ENCODE measurements around the gene GAB2.
A peak's percentile ranks its signal among the peaks of the same experiment; 100 is the strongest.

GAB2 gene

GRCh38 chr11:78423241-78423640 is 5.6 kb upstream of the GAB2 start:
- DNase-seq (ENCODE audit: low spot score in 2 of 2), result no peak
- H3K4me3 ChIP-seq, result no peak overlapping the region
- no peaks in the 10 kb centered on the region for H3K27me3 ChIP-seq (ENCODE audit: low read depth)
- H3K36me3 ChIP-seq (replicated peaks), result no peaks in the 10 kb centered on the region
- H3K9me3 ChIP-seq, result no peaks in the 10 kb centered on the region
- in situ Hi-C loops (cut with MboI; ENCODE audit: low sequenced_read_pairs), result no loop called here
- peaks cover 9% of the 10 kb centered on the region for H3K4me1 ChIP-seq

GRCh38 chr11:78420796-78421209 is 3.2 kb upstream of the GAB2 start:
- in situ Hi-C loops (cut with MboI; ENCODE audit: low sequenced_read_pairs), result no loop called here
- no peak overlapping the region for H3K4me3 ChIP-seq
- H3K27me3 ChIP-seq (ENCODE audit: low read depth), result no peaks in the 10 kb centered on the region
- no peaks in the 10 kb centered on the region for H3K9me3 ChIP-seq
- no peaks in the 10 kb centered on the region for H3K36me3 ChIP-seq (replicated peaks)
- DNase-seq (ENCODE audit: low spot score in 2 of 2), result no peak
- peaks cover 11% of the 10 kb centered on the region for H3K4me1 ChIP-seq

- in situ Hi-C loops (cut with MboI; ENCODE audit: low sequenced_read_pairs), result no loop called here
- Histone ChIP-seq H3K9me3 (no peaks in the 10 kb centered on the region), H3K4me1 (peaks cover 11% of the 10 kb centered on the region), H3K36me3 (replicated peaks) (no peaks in the 10 kb centered on the region), H3K27me3 (ENCODE audit: low read depth) (no peaks in the 10 kb centered on the region), H3K4me3 (no peak overlapping the region)
- DNase-seq (ENCODE audit: low spot score in 2 of 2), result peak; percentile 55 to 83
Measured at GRCh38 chr11:78420255-78420764, 2.7 kb upstream of the GAB2 start.

- Histone ChIP-seq H3K4me1 (peaks cover 11% of the 10 kb centered on the region), H3K36me3 (replicated peaks) (no peaks in the 10 kb centered on the region), H3K9me3 (no peaks in the 10 kb centered on the region), H3K4me3 (no peak overlapping the region), H3K27me3 (ENCODE audit: low read depth) (no peaks in the 10 kb centered on the region)
- in situ Hi-C loops (cut with MboI; ENCODE audit: low sequenced_read_pairs), result loop anchor here (5.0 kb wide), 1 partner anchor 143 kb away; no protein-coding TSS in a partner anchor
- DNase-seq (ENCODE audit: low spot score in 2 of 2), result no peak
Measured at GRCh38 chr11:78419327-78419726, 1.7 kb upstream of the GAB2 start.

GRCh38 chr11:78418584-78419211 is 1.1 kb upstream of the GAB2 start:
- Histone ChIP-seq H3K36me3 (replicated peaks) (no peaks in the 10 kb centered on the region), H3K9me3 (no peaks in the 10 kb centered on the region), H3K4me3 (peak overlapping the region; percentile 48), H3K27me3 (ENCODE audit: low read depth) (no peaks in the 10 kb centered on the region), H3K4me1 (peaks cover 11% of the 10 kb centered on the region)
- in situ Hi-C loops (cut with MboI; ENCODE audit: low sequenced_read_pairs), result loop anchor here (5.0 kb wide), 1 partner anchor 144 kb away; no protein-coding TSS in a partner anchor
- no peak for DNase-seq (ENCODE audit: low spot score in 2 of 2)

GRCh38 chr11:78417888-78418583 is 416 bp upstream of the GAB2 start:
- peaks cover 11% of the 10 kb centered on the region for H3K4me1 ChIP-seq
- peak; percentile 77 to 88 for DNase-seq (ENCODE audit: low spot score in 2 of 2)
- in situ Hi-C loops (cut with MboI; ENCODE audit: low sequenced_read_pairs), result loop anchor here (5.0 kb wide), 1 partner anchor 144 kb away; no protein-coding TSS in a partner anchor
- no peaks in the 10 kb centered on the region for H3K36me3 ChIP-seq (replicated peaks)
- no peaks in the 10 kb centered on the region for H3K27me3 ChIP-seq (ENCODE audit: low read depth)
- no peaks in the 10 kb centered on the region for H3K9me3 ChIP-seq
- H3K4me3 ChIP-seq, result peak overlapping the region; percentile 48

GRCh38 chr11:78416285-78417174 is 1.1 kb downstream of the GAB2 start:
- H3K36me3 ChIP-seq (replicated peaks), result no peaks in the 10 kb centered on the region
- in situ Hi-C loops (cut with MboI; ENCODE audit: low sequenced_read_pairs), result loop anchor here (5.0 kb wide), 1 partner anchor 146 kb away; no protein-coding TSS in a partner anchor
- no peaks in the 10 kb centered on the region for H3K27me3 ChIP-seq (ENCODE audit: low read depth)
- DNase-seq (ENCODE audit: low spot score in 2 of 2), result peak; percentile 81 to 92
- H3K4me3 ChIP-seq, result peak overlapping the region; percentile 72
- peaks cover 11% of the 10 kb centered on the region for H3K4me1 ChIP-seq
- no peaks in the 10 kb centered on the region for H3K9me3 ChIP-seq

- no peaks in the 10 kb centered on the region for H3K27me3 ChIP-seq (ENCODE audit: low read depth)
- DNase-seq (ENCODE audit: low spot score in 2 of 2), result no peak
- H3K4me1 ChIP-seq, result peaks cover 11% of the 10 kb centered on the region
- no peaks in the 10 kb centered on the region for H3K9me3 ChIP-seq
- H3K4me3 ChIP-seq, result no peak overlapping the region
- in situ Hi-C loops (cut with MboI; ENCODE audit: low sequenced_read_pairs), result loop anchor here (5.0 kb wide), 1 partner anchor 147 kb away; no protein-coding TSS in a partner anchor
- no peaks in the 10 kb centered on the region for H3K36me3 ChIP-seq (replicated peaks)
Measured at GRCh38 chr11:78415338-78415737, 2.3 kb downstream of the GAB2 start.

GRCh38 chr11:78414321-78415051 is 3.1 kb downstream of the GAB2 start:
- DNase-seq (ENCODE audit: low spot score in 2 of 2), result peak in 1 of 2 experiments; percentile 55
- peaks cover 9% of the 10 kb centered on the region for H3K4me1 ChIP-seq
- in situ Hi-C loops (cut with MboI; ENCODE audit: low sequenced_read_pairs), result loop anchor here (5.0 kb wide), 1 partner anchor 148 kb away; no protein-coding TSS in a partner anchor

GRCh38 chr11:78408619-78409018 is 9.0 kb downstream of the GAB2 start:
- DNase-seq (ENCODE audit: low spot score in 2 of 2), result no peak
- Histone ChIP-seq H3K27me3 (ENCODE audit: low read depth) (no peaks in the 10 kb centered on the region), H3K9me3 (0 out of 2 replicates have a peak, but pooled peaks cover 5% of the 10 kb centered on the region), H3K4me1 (no peaks in the 10 kb centered on the region), H3K4me3 (no peak overlapping the region), H3K36me3 (replicated peaks) (no peaks in the 10 kb centered on the region; the same call in 1 of the 2 replicates)
- in situ Hi-C loops (cut with MboI; ENCODE audit: low sequenced_read_pairs), result no loop called here

More at GRCh38 chr11:78414321-78415051, 3.1 kb downstream of the GAB2 start:
- 0 out of 2 replicates have a peak, but pooled peaks cover 5% of the 10 kb centered on the region for H3K9me3 ChIP-seq
- no peaks in the 10 kb centered on the region for H3K36me3 ChIP-seq (replicated peaks)
- no peaks in the 10 kb centered on the region for H3K27me3 ChIP-seq (ENCODE audit: low read depth)
- H3K4me3 ChIP-seq, result no peak overlapping the region

- in situ Hi-C loops (cut with MboI; ENCODE audit: low sequenced_read_pairs), result no loop called here
- 0 out of 2 replicates have a peak, but pooled peaks cover 1% of the 10 kb centered on the region for H3K4me1 ChIP-seq
Measured at GRCh38 chr11:78406568-78407196, 10.9 kb downstream of the GAB2 start.

GRCh38 chr11:78405805-78406204 is 11.8 kb downstream of the GAB2 start:
- H3K4me3 ChIP-seq, result no peak overlapping the region
- no peaks in the 10 kb centered on the region for H3K27me3 ChIP-seq (ENCODE audit: low read depth)
- 0 out of 2 replicates have a peak, but pooled peaks cover 5% of the 10 kb centered on the region for H3K9me3 ChIP-seq
- no peak for DNase-seq (ENCODE audit: low spot score in 2 of 2)
- H3K4me1 ChIP-seq, result peaks cover 10% of the 10 kb centered on the region
- in situ Hi-C loops (cut with MboI; ENCODE audit: low sequenced_read_pairs), result no loop called here
- H3K36me3 ChIP-seq (replicated peaks), result no peaks in the 10 kb centered on the region; the same call in 1 of the 2 replicates

More at GRCh38 chr11:78406568-78407196, 10.9 kb downstream of the GAB2 start:
- Histone ChIP-seq H3K27me3 (ENCODE audit: low read depth) (no peaks in the 10 kb centered on the region), H3K9me3 (0 out of 2 replicates have a peak, but pooled peaks cover 5% of the 10 kb centered on the region), H3K4me3 (no peak overlapping the region), H3K36me3 (replicated peaks) (no peaks in the 10 kb centered on the region; the same call in 1 of the 2 replicates)
- no peak for DNase-seq (ENCODE audit: low spot score in 2 of 2)
